Peyer's patch (tissue), 4 donors: ENCODE measurements around the gene RPA1. TPM values are rescaled to one million over a fixed set of nuclear protein-coding genes. Genes with fewer than 3 reads are reported as not detected.
A peak's percentile ranks its signal among the peaks of the same experiment; 100 is the strongest.

Source experiments
- DNase-seq, 3 donors: peaks; one replicate each; pipeline ENCODE4 v3.0.0-alpha.2; 2017 to 2019
- H3K27ac ChIP-seq, 4 donors: fragments of 200-600 bp; sonication (generic); one replicate each; pipeline ENCODE4 v1.5.1; 2016 to 2019
- H3K27me3 ChIP-seq, 2 donors: fragments of 200-600 bp; sonication (generic); one replicate each; pipeline ENCODE4 v1.5.1; 2019
- H3K36me3 ChIP-seq, 3 donors: fragments of 200-600 bp; sonication (generic); one replicate each; pipeline ENCODE4 v1.5.1; 2016 to 2019
- H3K4me1 ChIP-seq, 4 donors: fragments of 200-600 bp; sonication (generic); one replicate each; pipeline ENCODE4 v1.5.1; 2016 to 2019
- H3K4me3 ChIP-seq, 4 donors: fragments of 200-600 bp; sonication (generic); 1 replicate in 3 of 4; 2 replicates in 1 of 4; pipeline ENCODE4 v1.5.1; 2016 to 2019; ENCODE audit warnings: mild to moderate bottlenecking in 1 of 4
- H3K9me3 ChIP-seq, 4 donors: fragments of 200-600 bp; sonication (generic); one replicate each; pipeline ENCODE4 v1.5.1; 2016 to 2019; ENCODE audit warnings: mild to moderate bottlenecking in 1 of 4
- POLR2A ChIP-seq, 2 donors: fragments of 450-650 bp; IDR thresholded peaks; one replicate each; pipeline ENCODE4 v1.5.1; 2017; ENCODE audit warnings: antibody characterized with exemption in 2 of 2, mild to moderate bottlenecking in 2 of 2, moderate library complexity in 2 of 2
- total RNA-seq, 4 donors: library from RNA; depleted of rRNA; stranded (reverse); fragments of >200 nt; gene quantifications; one replicate each; pipeline ENCODE4 v1.1.0, GENCODE V29; 2016
- TF ChIP-seq, protein P1 (sequence below), 6 experiments: fragments of 450-650 bp in 4 of 6; fragments of 200-600 bp in 2 of 6; sonication (generic) in 1 of 6; IDR thresholded peaks; one replicate each; pipeline ENCODE4 v1.5.1; 2017 to 2019; ENCODE audit warnings: antibody characterized with exemption in 6 of 6, mild to moderate bottlenecking in 3 of 6, moderate library complexity in 1 of 6

The RPA1 gene
- total RNA-seq, 4 donors from 2014 or later = 17.2 to 32.2 (median 26.0) TPM

DNA sequence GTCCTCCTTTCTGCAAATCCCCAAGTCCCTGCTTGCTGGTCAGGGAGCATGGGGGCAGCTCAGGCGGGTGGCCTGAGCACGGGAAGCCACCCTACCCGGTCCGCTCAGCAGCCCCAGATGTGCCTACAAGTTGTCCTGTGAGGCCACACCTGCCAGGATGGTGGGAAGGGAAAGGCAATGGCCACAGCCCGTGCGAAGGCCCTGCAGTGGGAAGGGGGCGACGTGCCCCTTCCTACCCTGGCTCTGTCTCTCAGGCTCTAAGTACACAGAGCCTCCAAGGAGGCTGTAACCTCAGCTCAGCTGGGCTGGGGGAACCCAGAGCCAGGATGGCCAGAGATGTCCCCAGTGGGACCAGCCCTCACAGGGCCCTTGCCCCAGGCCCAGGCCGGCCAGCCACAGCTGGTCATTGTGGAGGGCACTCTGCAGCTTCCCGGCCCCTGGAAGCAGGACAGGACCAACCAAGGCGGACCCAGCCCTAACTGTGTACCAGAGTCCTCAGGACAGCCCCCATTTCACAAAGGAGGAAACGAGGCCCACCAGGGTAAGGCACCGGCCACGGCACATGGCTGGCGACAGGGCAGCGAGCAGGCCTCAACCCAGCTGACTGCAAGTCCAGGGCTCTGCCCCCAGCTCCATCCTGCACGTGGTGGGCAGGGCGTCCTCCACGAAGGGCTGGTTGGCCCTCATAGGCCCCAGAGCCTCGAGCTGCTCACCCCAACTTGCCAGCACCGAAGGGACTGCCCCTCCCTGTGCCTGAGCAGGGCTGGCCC, 113.0 kb downstream of the RPA1 start:
- TF ChIP-seq POLR2A (IDR thresholded peaks at IDR 0.05) = no peak
- Histone ChIP-seq H3K4me1 (no peaks in the 10 kb centered on the region), H3K27me3 (no peaks in the 10 kb centered on the region), H3K9me3 (no peaks in the 10 kb centered on the region), H3K4me3 (no peak overlapping the region), H3K36me3 (no peaks in the 10 kb centered on the region), H3K27ac (no peak overlapping the region)
- no peak for DNase-seq

DNA sequence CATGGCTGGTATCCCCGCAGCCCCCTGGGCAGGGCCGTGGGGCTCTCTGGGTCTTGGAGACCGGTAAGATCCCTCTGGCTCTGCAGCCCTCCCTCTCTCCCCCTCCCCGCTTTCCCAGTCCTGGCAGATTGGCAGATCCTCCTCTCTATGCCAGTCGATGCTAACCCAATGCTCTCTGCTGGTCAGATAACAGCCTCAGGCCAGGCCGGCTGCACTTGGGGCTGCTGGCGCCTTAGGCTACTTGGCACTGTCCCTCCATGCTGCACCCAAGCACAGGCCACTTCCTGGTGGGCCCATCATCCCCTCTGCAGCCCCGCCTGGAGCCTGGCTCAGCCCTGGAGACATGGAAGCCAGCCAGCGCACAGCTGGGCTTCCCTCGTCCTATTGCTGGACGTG, 113.6 kb downstream of the RPA1 start:
- Histone ChIP-seq H3K27me3 (no peaks in the 10 kb centered on the region), H3K36me3 (no peaks in the 10 kb centered on the region), H3K27ac (no peak overlapping the region), H3K4me1 (no peaks in the 10 kb centered on the region), H3K4me3 (no peak overlapping the region), H3K9me3 (no peaks in the 10 kb centered on the region)
- peak in 1 of 3 donors; percentile 28 for DNase-seq
- TF ChIP-seq, protein P1, sequence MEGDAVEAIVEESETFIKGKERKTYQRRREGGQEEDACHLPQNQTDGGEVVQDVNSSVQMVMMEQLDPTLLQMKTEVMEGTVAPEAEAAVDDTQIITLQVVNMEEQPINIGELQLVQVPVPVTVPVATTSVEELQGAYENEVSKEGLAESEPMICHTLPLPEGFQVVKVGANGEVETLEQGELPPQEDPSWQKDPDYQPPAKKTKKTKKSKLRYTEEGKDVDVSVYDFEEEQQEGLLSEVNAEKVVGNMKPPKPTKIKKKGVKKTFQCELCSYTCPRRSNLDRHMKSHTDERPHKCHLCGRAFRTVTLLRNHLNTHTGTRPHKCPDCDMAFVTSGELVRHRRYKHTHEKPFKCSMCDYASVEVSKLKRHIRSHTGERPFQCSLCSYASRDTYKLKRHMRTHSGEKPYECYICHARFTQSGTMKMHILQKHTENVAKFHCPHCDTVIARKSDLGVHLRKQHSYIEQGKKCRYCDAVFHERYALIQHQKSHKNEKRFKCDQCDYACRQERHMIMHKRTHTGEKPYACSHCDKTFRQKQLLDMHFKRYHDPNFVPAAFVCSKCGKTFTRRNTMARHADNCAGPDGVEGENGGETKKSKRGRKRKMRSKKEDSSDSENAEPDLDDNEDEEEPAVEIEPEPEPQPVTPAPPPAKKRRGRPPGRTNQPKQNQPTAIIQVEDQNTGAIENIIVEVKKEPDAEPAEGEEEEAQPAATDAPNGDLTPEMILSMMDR (IDR thresholded peaks at IDR 0.05) = no peak
- no peak for TF ChIP-seq POLR2A (IDR thresholded peaks at IDR 0.05)

DNA sequence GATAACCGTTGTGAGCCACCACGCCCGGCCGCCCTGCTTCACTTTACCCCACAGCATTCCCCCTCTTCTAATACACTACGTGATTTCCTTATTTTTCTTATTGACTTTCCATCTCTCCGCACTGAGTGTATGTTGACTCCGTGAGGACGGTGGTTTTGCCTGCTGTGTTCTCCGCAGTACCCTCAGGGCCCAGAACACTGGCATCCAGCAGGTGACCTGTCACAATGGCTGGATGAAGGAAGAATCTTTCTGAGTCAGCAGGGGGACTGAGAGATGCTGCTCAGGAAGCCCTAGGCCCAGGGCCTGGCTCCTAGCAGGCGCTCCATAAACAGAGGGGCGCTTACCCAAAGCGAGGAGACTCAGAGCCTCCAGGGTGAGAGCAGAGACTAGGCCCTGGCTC, 115.8 kb downstream of the RPA1 start:
- no peaks in the 10 kb centered on the region for H3K9me3 ChIP-seq
- H3K36me3 ChIP-seq = no peaks in the 10 kb centered on the region
- no peaks in the 10 kb centered on the region for H3K27me3 ChIP-seq
- H3K4me3 ChIP-seq = no peak overlapping the region
- DNase-seq = peak in 1 of 3 donors; percentile 26
- H3K4me1 ChIP-seq = no peaks in the 10 kb centered on the region
- no peak overlapping the region for H3K27ac ChIP-seq
- no peak for TF ChIP-seq POLR2A (IDR thresholded peaks at IDR 0.05)
- TF ChIP-seq, protein P1 (IDR thresholded peaks at IDR 0.05) = no peak

DNA sequence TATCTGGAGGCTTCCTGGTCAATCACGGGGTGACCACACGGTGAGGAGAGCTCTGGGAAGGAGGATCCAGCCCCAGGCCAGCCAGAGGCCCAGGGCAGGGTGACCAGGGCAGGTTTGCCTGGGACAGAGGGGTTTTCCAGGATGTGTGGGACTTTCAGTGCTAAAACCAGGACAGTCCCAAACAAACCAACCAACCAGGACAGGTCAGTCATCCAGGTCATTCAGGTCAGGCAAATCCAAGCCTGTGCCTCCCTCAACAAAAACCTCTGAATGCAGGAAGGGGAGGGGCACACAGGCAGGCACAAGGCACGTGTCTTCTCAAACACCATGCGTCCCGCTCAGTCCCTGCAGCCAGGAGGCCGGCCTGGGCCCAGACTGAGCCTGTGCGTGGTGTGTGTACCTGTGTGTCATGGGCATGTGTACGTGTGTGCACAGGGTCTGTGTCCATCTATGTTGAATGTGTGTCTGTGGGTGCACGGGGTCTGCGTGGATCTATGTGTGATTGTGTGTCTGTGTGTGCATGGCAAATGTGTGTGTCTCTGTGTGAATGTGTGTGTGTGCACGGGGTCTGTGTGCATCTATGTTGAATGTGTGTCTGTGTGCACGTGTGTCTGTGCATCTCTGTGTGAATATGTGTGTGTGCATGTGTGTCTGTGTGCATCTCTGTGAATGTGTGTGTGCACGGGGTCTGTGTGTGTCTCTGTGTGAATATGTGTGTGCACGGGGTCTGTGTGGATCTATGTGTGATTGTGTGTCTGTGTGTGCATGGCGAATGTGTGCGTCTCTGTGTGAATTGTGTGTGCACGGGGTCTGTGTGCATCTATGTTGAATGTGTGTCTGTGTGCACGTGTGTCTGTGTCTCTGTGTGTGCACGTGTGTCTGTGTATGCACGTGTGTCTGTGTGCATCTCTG, 116.5 kb downstream of the RPA1 start:
- TF ChIP-seq POLR2A (IDR thresholded peaks at IDR 0.05) = no peak
- TF ChIP-seq, protein P1 (IDR thresholded peaks at IDR 0.05) = no peak
- no peaks in the 10 kb centered on the region for H3K36me3 ChIP-seq
- no peaks in the 10 kb centered on the region for H3K4me1 ChIP-seq
- no peak overlapping the region for H3K27ac ChIP-seq
- no peak overlapping the region for H3K4me3 ChIP-seq
- H3K27me3 ChIP-seq = no peaks in the 10 kb centered on the region
- no peaks in the 10 kb centered on the region for H3K9me3 ChIP-seq
- peak in 1 of 3 donors; percentile 26 for DNase-seq

DNA sequence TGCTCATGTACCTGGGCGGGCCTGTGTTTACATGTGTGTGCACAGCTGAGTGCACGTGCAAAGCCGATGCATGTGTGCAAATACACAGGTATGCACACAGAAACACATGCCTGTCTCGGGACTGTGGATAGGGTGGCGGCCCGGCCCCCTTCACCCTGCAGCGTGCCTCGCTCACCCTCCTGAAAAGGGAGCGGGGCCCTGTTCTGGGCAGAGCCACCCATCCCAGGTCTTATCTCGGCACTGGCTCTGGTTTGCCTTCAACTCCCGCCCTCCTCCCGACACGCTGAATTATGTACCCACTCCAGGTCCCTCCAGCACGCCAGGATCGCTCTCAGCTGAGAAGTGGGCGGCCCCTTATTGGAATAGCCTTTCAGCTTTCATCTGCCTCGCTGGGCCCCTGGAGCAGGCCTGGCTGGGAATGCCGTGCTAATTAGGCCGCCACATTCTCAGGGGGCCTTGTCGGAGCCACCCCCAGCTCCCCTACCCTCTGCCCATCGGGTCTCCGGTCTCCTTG, 117.5 kb downstream of the RPA1 start:
- no peaks in the 10 kb centered on the region for H3K36me3 ChIP-seq
- H3K9me3 ChIP-seq = no peaks in the 10 kb centered on the region
- DNase-seq = no peak
- no peaks in the 10 kb centered on the region for H3K4me1 ChIP-seq
- H3K27ac ChIP-seq = no peak overlapping the region
- H3K4me3 ChIP-seq = no peak overlapping the region
- no peaks in the 10 kb centered on the region for H3K27me3 ChIP-seq
- TF ChIP-seq POLR2A (IDR thresholded peaks at IDR 0.05) = no peak

DNA sequence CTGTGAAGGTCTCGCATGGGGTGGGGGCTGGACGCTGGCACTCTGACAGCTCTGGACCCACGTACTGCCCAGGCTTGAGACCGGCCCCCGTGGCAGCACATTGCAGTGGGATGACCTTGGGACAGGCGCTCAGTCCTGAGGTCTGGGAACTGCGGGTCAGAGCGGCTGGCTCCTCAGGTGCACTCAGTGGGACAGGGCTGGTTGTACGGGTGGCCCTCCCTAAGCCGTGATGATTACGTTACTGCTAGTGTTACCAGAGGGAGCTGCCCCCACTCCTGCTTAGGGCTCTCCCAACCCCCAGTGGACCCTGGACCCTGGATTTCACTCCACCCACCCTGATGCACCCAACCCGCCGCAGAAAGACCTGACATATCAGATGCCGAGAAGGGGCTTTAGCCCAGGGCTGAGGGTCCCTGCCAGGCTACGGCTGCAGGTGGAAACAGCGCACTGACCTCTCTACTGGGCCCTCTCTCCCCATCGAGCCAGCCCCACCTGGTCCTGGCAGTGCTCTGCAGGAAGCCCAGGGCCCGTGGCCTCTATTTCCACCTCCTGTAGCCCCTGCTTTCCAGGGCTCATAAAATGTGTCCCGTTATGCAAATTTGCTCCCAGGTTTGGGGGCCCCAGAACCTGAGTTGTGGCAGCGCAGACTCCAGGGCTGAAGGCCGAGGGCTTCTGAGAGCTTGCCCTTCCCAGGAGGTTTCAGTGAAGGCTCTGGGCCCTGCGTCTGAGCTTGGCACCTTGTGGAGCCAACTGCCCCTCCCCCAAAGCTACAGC, 118.1 kb downstream of the RPA1 start:
- TF ChIP-seq, protein P1 (IDR thresholded peaks at IDR 0.05) = no peak
- no peak for TF ChIP-seq POLR2A (IDR thresholded peaks at IDR 0.05)
- Histone ChIP-seq H3K27me3 (no peaks in the 10 kb centered on the region), H3K27ac (no peak overlapping the region), H3K9me3 (no peaks in the 10 kb centered on the region), H3K36me3 (no peaks in the 10 kb centered on the region), H3K4me1 (no peaks in the 10 kb centered on the region), H3K4me3 (no peak overlapping the region)
- peak in 1 of 3 donors; percentile 24 for DNase-seq
